Mucosa of stomach (tissue), 1 donor: ENCODE measurements around the gene PHACTR1.
"Not testable (repeated sequence)": the region's sequence is repeated elsewhere in the genome, so short reads cannot be mapped to it uniquely, and the experiment has no call there.

Experiments used
- H3K27me3 ChIP-seq: one replicate; pipeline ENCODE4 v1.7.0; 2013; ENCODE audit warnings: mild to moderate bottlenecking, low read length; ENCODE audit not compliant: control insufficient read depth, insufficient read depth
- H3K36me3 ChIP-seq: one replicate; pipeline ENCODE4 v1.7.0; 2013; ENCODE audit warnings: low read length; ENCODE audit not compliant: control insufficient read depth, insufficient read depth
- H3K4me1 ChIP-seq: one replicate; pipeline ENCODE4 v1.7.0; 2013; ENCODE audit warnings: mild to moderate bottlenecking, low read length; ENCODE audit not compliant: control insufficient read depth, insufficient read depth
- H3K4me3 ChIP-seq: one replicate; pipeline ENCODE4 v1.7.0; 2013; ENCODE audit warnings: low read length
- H3K9ac ChIP-seq: one replicate; pipeline ENCODE4 v1.7.0; 2013; ENCODE audit warnings: mild to moderate bottlenecking, low read length, moderate library complexity
- H3K9me3 ChIP-seq: one replicate; pipeline ENCODE4 v1.7.0; 2013; ENCODE audit warnings: mild to moderate bottlenecking, low read length, moderate library complexity; ENCODE audit not compliant: control insufficient read depth
- donor health status: Pancreatic carcinoma.

Gene PHACTR1

DNA sequence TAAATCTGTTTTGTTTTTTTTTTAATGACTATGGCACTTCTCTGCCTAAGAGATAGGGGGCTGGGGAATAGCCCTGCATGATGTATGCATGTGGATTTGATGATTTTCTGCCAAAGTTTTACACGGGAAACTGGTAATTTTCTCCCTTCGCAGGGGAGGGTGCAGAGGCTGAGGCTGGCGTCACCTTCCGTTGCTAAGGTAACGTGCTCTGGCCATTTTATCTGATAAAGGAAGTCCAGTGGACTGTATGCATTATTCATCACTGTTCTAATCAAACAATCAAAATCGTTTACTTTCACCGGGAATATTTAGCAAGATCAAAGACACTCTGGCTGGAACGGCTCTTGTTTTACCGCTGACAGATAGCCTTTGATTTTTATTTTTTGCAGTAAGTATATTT lies 789 bp downstream of the PHACTR1 start:
- Histone ChIP-seq H3K4me1 (no peaks in the 10 kb centered on the region), H3K36me3 (no peaks in the 10 kb centered on the region), H3K27me3 (no peaks in the 10 kb centered on the region), H3K9ac (no peak overlapping the region), H3K9me3 (no peaks in the 10 kb centered on the region), H3K4me3 (no peak overlapping the region)

DNA sequence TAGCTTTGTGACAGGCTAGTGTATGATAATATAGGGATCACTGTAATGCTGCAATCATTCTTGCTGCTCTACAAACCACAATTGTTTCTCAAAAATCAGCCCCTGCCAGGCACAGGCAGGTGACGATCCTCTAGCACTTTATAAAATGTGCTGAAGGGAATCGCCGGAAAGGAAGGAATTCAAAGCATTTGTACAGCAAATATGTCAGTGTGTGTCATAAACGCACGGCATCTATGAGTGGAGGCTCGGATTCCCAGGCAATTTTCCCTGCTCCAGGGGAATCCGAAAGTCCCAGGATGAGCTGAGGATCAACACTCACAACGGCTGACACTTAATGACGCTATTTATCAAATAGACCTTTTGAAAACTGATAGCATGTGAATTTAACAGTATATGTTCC lies 1.4 kb downstream of the PHACTR1 start:
- no peak overlapping the region for H3K9ac ChIP-seq
- no peaks in the 10 kb centered on the region for H3K27me3 ChIP-seq
- H3K36me3 ChIP-seq = no peaks in the 10 kb centered on the region

DNA sequence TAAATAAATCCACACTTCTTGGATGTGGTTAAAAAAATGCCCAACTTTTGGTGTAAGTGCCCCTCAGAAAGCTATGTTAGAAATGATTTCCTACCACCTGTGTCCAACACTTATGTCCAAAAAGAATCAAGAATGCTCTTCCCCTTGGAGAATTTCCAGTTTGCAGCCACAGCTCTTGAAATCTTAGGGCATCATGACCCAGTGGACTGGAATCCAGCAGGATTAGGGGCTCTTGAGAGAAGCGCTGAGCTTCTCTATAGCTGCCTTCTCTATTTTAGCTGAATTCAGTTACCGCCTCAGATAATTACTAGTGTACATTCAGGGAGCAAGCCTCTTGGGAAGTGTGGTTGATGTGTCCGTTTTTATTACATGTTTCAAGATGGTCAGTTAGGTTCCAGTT lies 2.5 kb downstream of the PHACTR1 start:
- no peak overlapping the region for H3K9ac ChIP-seq
- no peaks in the 10 kb centered on the region for H3K36me3 ChIP-seq
- H3K9me3 ChIP-seq = no peaks in the 10 kb centered on the region
- no peaks in the 10 kb centered on the region for H3K4me1 ChIP-seq
- no peak overlapping the region for H3K4me3 ChIP-seq
- H3K27me3 ChIP-seq = no peaks in the 10 kb centered on the region

More for the DNA sequence above, 1.4 kb downstream of the PHACTR1 start:
- Histone ChIP-seq H3K9me3 (no peaks in the 10 kb centered on the region), H3K4me3 (no peak overlapping the region), H3K4me1 (no peaks in the 10 kb centered on the region)

DNA sequence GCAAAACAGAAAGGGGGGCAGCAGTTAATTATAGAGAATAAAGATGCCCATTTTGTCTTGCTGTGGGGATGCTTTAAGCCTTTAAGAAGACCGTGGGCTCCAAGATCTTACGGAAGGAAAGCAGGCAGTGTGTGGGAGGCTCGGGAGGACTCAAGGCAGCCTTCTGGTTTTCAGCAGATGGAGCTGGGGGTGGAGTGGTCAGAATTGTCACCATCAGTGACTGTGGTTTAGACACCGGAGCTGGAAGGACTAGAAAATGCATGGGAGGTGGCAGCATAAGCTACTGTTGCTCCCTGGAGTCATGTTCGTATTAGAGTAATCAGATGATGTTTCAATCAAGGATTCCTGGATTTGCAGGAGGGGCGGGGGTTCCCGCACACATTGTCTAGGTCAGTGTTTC lies 3.7 kb downstream of the PHACTR1 start:
- Histone ChIP-seq H3K36me3 (no peaks in the 10 kb centered on the region), H3K27me3 (no peaks in the 10 kb centered on the region), H3K4me1 (no peaks in the 10 kb centered on the region), H3K9me3 (no peaks in the 10 kb centered on the region), H3K9ac (no peak overlapping the region), H3K4me3 (no peak overlapping the region)

DNA sequence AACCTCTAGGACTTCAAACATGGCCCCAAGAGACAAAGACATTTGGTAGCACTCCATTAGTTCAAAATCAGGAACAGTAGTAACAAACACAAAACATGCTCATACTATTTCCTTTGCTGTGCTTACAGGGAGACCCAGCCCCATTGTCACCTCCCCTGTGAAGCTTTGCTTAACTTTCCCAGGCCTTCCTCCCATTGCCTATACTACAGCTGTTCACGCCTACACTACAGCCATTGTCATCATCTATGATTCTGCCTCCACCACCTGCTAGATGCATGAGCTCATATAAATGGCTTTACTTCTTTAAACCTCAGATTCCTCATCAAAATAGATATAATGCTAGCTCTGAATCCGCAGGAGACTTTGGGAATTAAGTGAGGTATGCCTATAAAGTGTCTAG lies 8.7 kb downstream of the PHACTR1 start:
- H3K27me3 ChIP-seq = no peaks in the 10 kb centered on the region
- no peaks in the 10 kb centered on the region for H3K4me1 ChIP-seq
- H3K9ac ChIP-seq = no peak overlapping the region
- no peaks in the 10 kb centered on the region for H3K36me3 ChIP-seq
- no peaks in the 10 kb centered on the region for H3K9me3 ChIP-seq
- no peak overlapping the region for H3K4me3 ChIP-seq

DNA sequence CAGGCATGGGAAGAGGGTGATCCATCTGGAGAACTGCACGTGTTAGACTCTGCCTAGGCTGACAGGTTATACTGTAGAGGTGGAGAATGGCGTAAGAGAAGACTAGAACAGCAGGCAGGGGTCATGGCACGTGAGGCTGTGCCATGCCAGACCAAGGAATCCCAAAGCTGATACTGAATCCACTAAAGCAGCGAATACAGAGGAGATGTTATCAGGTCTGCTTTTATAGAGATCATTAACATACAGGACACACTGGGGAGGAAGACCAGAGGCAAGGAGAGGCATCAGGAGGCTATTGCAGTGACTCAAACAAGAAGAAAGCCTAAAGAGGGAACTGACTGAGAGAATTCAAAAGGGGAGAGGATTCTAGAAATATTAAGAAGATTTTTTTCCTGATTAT lies 12.9 kb downstream of the PHACTR1 start:
- Histone ChIP-seq H3K4me1 (no peaks in the 10 kb centered on the region), H3K4me3 (no peak overlapping the region), H3K27me3 (no peaks in the 10 kb centered on the region), H3K9ac (no peak overlapping the region), H3K36me3 (no peaks in the 10 kb centered on the region), H3K9me3 (no peaks in the 10 kb centered on the region)

DNA sequence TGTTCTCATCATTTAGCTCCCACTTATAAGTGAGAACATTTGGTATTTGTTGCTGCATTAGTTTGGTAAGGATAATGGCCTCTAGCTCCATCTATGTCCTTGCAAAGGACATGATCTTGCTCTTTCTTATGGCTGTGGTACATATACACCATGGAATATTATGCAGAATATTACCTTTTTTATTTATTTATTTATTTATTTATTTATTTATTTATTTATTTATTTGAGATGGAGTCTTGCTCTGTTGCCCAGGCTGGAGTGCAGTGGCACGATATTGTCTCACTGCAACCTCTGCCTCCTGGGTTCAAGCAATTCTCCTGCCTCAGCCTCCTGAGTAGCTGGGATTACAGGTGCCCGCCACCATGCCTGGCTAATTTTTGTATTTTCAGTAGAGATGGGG lies 14.2 kb downstream of the PHACTR1 start:
- not testable (repeated sequence) for H3K9ac ChIP-seq, H3K4me1 ChIP-seq, H3K9me3 ChIP-seq, H3K27me3 ChIP-seq, H3K36me3 ChIP-seq, H3K4me3 ChIP-seq

DNA sequence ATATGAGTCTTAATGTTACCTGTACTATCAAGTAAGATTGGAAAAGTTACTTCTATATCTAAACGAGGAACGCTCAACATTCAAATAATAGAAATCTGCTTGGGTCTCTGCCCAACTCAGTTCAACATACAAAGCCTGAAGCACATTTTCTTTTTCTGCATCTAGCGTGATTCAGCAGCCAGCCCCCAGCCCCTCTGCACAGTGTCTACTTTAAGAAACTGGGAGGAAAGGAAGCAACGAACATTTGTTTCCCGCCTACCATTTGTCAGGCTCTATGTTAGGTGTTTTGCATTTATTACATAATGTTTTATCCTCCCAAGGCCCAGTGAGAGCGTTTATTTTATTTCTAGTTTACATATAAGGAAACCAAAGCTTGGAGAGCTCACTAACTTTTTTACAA lies 17.3 kb downstream of the PHACTR1 start:
- H3K4me1 ChIP-seq = no peaks in the 10 kb centered on the region
- no peak overlapping the region for H3K4me3 ChIP-seq
- no peaks in the 10 kb centered on the region for H3K9me3 ChIP-seq
- no peaks in the 10 kb centered on the region for H3K27me3 ChIP-seq
- H3K36me3 ChIP-seq = no peaks in the 10 kb centered on the region
- H3K9ac ChIP-seq = no peak overlapping the region

DNA sequence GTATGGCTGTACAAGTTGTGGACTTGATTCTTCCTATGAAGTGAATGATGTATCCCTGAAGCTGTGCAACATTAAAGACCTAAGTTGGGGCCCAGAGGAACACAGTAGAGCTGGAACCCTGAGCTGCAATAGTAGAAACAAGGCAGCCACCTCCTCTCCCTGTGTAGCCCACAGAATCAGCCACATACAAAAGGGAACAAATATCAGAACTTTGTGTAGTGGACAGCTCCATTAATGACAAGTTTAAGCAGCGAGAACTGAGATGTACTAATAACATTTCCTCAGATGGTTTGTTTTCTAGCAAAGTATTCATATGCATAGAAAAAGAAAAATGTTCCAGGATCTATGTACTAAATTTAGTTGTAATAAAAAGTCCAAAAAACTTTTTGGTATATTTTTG lies 19.2 kb downstream of the PHACTR1 start:
- H3K9ac ChIP-seq = no peak overlapping the region
- H3K9me3 ChIP-seq = no peaks in the 10 kb centered on the region
- no peaks in the 10 kb centered on the region for H3K27me3 ChIP-seq
- H3K4me3 ChIP-seq = no peak overlapping the region
- H3K4me1 ChIP-seq = no peaks in the 10 kb centered on the region
- H3K36me3 ChIP-seq = no peaks in the 10 kb centered on the region

DNA sequence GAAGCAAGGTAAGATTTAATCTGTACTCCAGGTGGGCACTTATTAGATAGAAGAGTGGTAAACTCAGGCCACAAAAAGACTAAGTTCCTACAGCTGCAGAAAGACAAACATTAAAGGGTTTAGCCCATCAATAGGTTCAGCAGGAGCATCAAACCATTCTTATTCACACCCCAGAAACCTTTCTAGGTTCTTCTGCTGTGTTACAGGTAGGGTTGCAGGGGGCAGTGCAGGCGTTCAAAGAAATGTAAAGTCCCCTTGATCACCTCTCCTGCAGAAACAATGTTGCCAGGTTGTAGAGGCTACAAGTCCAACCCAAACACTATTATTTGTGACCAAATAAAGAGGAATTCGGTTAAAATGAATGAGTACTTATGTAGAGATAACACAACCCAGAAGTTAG lies 31.8 kb downstream of the PHACTR1 start:
- Histone ChIP-seq H3K4me1 (no peaks in the 10 kb centered on the region), H3K27me3 (peaks cover 22% of the 10 kb centered on the region), H3K9ac (no peak overlapping the region), H3K36me3 (no peaks in the 10 kb centered on the region), H3K4me3 (no peak overlapping the region), H3K9me3 (no peaks in the 10 kb centered on the region)

DNA sequence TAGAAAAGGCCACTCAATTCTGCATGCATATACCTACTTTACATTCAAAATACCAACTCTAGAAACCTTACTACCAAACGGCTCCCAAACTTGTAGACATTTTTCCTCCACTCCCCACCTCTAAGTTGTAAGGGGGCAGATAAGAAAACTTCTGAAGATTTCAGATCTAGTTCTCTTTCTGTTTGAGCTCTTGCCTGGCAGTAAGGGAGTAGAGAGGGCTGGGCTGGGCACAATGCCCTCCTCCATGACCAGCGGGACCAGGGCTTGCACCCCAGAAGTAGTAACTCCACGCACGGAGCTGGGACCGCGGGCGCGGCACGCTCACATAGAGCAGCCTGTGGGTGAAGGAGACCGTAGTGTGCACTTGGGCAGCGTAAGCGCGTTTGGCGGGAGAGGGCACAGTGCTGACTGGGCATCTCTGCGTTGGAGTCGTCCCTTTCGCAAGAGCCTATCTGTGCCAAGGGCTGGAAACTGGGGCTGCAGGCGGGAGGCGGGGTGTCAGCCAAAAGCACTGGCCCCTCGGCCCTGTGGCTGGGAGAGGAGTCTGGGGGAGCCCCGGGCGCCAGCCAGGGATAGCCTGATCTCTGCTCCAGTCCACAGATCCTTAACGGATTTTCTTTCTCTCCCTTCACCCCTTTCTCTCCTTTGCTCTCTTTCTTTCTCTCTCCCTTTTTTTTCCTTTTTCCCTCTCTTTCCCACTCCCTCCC lies 32.4 kb downstream of the PHACTR1 start:
- H3K27me3 ChIP-seq = peaks cover 22% of the 10 kb centered on the region
- H3K9ac ChIP-seq = no peak overlapping the region
- no peaks in the 10 kb centered on the region for H3K4me1 ChIP-seq
- no peaks in the 10 kb centered on the region for H3K36me3 ChIP-seq
- H3K9me3 ChIP-seq = no peaks in the 10 kb centered on the region
- H3K4me3 ChIP-seq = no peak overlapping the region

DNA sequence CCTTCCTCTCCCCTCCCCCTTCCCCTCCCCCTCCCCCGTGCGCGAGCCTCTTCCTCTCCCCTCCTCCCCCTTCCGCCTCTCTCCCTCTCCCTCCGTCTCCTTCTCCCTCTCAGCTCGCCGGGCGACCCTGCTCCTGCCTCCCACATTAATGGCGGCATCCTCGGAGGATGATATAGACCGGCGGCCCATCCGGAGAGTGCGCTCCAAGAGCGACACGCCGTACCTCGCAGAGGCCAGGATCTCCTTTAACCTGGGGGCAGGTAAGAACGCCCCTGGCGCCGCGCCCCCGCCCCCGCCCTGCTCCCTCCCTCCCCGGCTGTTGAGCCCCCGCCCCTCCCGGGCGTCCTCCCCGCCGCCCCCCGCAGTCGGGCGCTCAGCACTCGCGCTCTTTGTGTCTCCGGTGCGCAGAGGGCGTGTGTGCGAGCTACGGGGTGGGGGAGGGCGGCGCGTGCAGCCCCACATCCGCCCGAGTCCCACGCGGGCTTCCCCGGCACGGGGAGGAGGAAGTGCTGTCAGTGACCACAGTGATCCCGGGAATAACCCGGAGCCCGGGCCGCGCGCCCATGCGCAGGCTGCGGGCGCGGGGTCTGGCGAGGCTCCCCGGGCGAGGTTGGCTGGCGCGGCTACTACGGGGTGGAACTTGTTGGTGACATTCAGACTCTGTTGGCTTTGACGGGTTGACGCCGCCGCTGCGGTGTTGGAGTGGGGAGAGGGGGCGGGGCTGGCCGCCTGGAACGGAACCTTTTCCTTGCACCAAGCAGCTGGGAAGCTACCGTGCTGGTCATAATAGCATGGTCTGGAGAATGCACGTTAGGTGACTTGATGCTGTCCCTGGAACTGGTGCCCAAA lies 33.2 kb downstream of the PHACTR1 start:
- Histone ChIP-seq H3K36me3 (no peaks in the 10 kb centered on the region), H3K4me1 (no peaks in the 10 kb centered on the region), H3K4me3 (no peak overlapping the region), H3K27me3 (peaks cover 22% of the 10 kb centered on the region), H3K9me3 (no peaks in the 10 kb centered on the region), H3K9ac (no peak overlapping the region)
